Fibroblast of skin of left quadriceps (primary cell): ENCODE measurements around the gene DLG2.

Experiments
- DNase-seq, 2 experiments: peaks; one replicate each; pipeline ENCODE4 v3.0.0-alpha.2; 2013; ENCODE audit warnings: low read depth in 2 of 2

DLG2 gene

DNA sequence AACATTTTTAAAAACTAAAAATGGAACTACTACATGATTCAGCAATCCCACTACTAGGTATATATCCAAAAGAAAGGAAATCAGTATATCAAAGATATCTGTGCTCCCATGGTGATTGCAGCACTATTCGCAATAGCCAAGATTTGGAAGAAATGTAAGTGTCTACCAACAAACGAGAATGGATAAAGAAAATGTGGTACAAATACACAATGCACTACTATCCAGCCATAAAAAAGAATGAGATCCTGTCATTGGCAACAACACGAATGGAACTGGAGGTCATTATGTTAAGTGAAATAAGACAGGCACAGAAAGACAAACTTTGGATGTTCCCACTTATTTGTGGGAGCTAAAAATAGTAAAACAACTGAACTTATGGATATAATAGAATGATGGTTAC is 1765.1 kb downstream of the DLG2 start:
- DNase-seq = no peak

DNA sequence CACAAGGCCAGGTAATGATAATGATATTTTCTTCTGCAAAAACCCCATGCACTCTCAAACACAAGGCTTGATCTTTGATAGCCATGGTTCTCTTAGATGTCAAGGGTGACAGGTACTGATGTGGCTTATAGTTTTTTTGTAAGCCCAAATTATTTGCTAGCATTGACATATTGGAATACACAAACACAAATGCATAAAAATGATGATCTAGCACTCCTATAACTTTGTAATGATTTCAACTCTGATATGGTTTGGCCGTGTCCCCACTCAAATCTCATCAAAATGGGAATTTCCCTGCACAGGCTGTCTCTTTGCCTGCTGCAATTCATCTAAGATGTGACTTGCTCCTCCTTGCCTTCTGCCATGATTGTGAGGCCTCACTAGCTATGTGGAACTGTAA is 1768.5 kb downstream of the DLG2 start:
- no peak for DNase-seq

DNA sequence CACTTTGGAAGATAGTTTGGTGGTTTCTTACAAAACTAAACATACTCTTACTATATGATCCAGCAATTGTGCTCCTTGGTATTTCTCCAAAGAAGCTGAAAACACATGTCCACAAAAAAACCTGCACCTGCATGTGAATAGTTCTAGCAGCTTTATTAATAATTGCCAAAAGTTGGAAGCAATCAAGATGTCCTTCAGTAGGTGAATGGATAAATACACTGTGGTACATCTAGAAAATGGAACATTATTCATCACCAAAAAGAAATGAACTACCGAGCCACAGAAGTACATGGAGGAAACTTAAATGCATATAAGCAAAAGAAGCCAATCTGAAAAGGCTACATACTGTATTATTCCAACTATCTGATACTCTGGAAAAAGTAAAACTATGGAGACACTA is 1771.9 kb downstream of the DLG2 start:
- DNase-seq = no peak

DNA sequence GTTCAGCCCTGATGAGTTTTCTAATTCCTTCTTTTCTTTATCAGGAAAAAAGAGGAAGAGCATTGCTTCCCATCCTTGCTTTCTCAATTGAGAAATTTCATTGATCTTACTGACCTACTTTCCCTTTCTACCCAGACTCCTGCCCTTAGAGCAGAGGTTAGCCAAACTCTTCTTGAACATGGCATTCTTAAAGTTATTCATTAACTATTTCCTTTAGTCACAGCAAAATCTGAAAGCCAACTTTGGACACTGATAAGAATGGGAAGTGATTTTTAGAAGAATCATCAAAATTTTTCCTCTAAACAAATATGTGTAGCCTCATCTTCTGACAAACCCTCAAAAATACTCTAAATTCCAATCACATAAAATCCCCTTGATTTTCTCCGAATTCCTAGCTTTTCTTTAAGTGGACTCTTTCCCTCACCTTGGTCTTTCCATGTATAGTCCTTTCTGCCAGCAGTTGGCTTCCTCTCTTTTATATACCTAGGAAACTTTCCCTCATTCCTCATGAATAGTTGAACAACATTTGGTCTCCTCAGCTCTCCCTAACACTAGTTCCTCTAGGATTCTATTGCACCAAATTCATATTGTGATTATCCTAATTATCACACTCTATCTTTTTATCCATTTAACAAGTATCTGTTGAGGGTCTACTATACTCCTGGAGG is 1774.2 kb downstream of the DLG2 start:
- no peak for DNase-seq

DNA sequence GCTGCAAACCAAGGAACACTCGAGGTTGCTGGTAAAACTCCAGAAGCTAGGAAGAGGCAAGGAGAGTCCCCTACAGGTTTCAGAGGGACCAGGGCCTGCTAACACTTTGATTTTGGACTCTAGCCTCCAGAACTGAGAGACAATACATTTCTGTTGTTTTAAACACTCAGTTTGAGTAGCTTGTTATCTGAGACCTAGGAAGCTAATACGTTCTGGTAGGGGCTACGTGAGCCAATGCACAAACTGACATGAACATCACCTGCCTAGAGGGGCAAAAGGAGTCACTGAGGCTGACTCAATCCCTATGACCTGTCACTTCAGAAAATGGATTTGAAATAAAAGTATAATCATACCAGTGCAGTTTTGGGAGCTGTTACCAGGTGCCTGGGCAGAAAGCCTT is 1775.1 kb downstream of the DLG2 start:
- DNase-seq = no peak

DNA sequence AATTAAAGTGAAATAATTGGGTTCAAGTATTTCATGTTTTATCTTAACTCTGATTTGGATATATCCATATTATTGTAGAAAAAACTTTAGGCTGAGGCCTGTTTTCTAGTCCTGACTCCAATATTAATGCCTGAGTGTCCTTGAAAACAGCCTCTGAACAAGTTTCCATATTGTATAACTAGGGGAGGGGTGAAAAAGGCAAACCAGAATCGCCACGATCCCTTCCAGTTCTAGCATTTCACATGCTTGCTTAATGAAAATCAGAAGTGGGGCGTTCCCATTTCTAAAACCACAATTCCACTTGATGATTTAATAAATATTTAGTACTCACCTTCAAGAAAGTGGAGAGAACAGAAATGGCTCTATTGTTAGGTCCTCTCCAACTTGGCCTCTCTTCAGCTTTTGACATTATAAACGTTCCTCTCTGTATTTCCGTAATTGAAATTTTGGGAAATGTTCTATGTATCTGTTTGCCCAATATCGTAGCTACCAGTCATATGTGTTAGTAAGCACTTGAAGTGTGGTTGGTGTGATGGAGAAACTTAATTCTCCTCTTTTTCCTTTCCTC is 1779.6 kb downstream of the DLG2 start:
- no peak for DNase-seq

DNA sequence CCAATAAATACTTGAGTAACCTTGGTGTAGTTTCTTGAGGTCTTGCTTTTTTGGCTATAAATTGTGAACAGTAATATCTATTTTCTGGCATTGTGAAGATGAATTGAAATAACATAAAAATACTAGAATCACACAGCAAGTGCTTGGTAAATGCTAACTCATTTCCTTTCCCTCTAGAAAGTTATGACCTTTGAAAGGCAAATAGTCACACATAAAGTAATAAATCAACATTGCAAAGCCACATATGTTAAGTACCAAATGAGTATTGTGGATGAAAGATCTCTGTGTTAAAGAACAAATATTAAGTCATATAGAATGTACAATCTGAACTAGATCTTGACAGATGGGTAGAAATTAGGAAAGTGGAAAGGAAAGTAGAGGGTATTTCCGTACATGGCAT is 1781.3 kb downstream of the DLG2 start:
- DNase-seq = no peak

DNA sequence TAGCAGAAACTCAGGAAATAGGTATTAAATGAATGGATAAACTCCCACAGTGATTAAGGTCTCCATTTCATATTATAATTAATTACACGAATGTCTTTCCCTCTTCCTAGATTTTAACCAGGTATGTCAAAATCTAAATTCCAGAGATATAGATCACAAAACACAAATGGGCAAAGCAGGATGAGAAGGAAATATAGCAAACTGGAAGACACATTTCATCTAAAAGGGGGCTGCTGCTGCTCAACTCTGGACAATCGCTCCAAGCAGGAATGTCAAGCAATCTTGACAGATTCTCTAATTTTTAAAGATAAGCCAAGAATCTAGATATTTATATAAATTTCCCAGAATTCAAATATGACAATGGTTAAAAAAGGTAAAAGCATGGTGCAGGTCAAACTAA is 1786.8 kb downstream of the DLG2 start:
- no peak for DNase-seq

DNA sequence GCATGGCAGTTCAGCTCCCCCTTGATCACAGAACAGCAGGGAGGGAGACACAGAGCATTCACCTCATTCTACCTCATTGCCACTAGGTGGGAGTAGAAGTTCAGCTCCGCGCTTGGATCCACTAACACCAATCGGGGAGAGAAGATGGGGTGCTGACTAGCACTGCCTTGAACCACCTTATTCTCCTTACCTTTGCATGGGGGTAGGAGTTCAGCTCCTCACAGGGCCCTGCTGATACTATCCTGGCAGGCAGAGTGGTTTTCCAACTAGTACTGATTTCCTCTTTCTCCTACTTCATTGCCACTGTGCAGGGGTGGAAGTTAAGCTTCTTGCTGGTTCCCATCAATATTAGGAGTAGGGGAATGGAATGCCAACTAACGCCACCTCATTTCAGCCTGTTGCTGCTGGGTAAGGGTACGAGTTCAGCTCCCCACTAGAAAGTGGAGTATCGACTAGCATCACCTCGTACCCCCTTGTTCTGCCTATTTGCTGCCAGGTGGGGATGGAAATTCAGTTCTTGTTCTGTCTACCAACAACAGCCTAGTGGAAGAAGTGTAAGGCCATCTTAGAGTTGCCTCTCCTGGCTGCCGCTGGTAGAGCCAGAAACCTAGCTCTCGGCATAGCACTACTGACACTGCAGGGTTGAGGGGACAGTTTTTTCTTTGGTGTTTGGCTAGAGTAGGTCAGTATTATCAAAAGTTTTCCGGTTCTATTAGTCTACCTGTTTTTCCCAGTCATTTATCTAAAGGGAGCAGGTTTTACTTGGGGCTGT is 1790.1 kb downstream of the DLG2 start:
- peak in 1 of 2 experiments; percentile 24 for DNase-seq

DNA sequence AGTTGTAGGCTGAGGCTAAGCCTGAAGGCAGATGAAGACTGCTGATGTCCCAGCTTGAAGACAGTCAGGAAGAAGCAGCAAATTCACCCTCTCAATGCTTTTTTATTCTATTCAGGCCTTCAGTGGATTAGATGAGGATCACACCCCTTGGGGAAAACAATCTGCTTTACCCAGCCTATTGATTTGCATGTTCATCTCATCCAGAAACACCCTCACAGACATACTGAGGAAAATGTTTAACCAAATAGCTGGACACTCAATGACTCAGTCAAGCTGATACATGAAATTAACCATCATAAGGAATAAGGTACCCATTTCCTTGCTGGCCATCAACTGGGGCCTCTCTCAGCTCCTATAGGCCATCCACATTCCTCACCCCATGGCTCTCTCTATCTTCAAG is 1791.1 kb downstream of the DLG2 start:
- DNase-seq = no peak

DNA sequence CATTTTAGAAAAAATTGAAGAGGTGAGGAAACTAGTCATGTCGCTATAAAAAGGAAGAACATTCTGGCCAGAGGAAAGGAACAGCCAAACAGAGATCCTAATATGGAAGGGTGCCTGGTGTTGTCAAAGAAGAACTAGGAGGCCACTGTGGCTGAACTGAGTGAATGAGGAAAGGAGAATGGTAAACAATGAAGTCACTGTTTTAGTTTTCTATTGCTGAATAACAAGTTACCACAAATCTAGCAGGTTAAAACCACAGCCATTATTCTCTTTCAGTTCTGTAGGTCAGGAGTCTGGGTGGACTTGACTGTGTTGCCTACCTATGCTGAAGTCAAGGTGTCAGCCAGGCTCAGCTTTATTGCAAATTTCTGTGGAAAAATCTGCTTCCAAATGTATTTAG is 1791.7 kb downstream of the DLG2 start:
- no peak for DNase-seq

DNA sequence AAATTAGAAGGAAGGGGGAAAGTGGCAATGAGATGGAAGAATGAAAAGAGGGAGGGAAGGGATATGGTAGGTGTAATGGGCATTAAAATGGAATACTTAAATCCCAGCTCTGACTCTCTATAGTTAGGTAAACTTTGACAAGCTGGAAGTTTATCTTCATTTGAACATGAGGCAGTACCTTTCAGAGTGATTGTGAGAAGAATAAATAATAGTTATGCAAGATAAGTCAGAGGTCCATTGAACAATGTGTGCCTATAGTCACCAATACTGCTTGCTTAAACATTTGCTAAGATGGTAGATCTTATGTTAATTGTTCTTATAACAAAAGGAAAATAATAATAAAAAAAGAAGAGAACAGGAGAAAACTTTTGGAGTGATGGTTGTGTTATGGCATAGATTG is 1795.2 kb downstream of the DLG2 start:
- DNase-seq = no peak

DNA sequence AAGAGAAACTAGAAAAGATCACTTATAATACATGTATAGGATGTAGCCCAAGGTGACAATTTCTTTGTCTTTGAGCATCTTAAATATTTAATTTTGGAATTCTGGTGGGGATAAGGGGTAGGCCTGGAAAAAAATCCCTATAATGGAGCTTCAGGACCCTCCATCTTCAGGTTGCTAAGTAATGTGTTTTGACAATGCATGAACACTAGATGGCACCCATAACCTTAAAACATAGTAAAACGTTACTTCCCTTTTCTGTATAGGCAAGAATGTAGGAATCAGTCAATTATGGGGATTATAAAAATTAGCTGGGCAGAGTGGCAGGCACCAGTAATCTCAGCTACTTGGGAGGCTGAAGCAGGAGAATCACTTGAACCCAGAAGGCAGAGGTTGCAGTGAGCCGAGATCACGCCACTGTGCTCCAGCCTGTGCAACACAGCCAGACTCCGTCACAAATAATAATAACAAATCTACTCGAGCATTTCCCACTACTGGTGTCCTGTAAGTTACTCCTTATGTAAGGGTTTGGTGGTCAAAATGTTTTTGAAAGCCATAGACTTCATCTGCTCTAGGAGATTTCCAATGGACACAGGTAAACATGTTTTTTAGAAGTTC is 1799.1 kb downstream of the DLG2 start:
- peak; percentile 20 to 30 for DNase-seq

DNA sequence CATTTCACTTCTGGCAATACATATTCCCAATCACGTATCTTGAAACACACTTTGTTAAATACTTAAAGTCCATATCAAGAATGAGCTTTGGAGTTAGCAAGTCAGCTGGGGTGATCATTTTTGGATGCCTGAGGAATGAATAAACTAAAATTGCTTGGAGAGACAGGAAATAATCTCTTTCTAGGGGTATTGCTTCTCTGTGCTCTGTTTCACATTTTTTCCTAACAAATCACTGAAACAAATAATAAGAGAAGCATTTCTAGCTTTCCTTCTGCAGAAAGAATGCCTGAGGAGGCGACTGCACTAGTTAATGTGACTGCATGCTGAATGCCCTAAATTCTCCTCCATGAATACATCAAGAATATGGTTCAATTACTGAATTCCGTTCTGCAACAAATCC is 1799.6 kb downstream of the DLG2 start:
- peak; percentile 41 to 45 for DNase-seq

DNA sequence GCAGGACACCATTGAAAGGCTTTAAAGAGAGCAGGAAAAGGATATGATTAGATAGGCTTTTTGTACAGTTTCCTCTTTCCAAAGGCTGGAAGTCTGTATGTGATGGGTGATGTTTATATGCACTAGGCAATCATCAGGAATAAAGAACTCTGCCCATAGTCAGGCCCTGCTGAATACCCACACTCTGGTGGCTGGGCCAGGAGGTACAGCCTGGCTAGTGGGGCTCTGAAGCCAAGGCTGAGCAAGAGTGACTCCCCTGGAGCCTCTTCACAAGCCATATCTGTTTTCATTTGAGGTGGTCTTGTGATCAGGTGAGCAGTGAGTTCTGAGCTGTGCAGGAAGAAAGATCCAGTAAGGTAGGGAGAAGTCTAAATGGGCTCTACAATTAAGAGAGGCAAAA is 1801.1 kb downstream of the DLG2 start:
- no peak for DNase-seq

DNA sequence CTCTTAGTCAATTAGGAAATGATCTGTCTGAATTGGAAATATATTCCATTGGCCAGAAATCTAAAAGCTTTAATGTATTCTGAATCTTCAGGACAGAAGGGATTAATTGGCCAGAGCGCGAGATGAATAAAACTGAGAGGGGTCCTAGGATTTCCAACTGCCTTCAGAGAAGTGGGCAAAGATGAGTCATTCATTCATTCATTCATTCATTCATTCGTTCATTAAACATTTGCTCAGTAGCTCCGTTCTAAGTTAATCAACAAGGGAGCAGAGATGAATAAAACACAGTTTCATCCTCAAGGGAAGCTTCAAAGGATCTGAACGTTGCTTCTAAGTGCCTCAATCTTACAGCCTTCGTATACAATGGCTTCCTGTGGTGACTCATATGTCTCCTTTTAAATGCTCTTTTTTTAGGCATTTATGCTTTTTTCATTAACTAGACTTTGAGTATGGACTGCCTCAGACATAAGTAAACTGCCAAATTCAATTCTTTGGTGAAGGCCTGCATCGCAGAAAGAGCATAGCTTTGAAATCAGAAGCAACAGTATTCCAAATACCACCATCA is 1803.6 kb downstream of the DLG2 start:
- DNase-seq = no peak

DNA sequence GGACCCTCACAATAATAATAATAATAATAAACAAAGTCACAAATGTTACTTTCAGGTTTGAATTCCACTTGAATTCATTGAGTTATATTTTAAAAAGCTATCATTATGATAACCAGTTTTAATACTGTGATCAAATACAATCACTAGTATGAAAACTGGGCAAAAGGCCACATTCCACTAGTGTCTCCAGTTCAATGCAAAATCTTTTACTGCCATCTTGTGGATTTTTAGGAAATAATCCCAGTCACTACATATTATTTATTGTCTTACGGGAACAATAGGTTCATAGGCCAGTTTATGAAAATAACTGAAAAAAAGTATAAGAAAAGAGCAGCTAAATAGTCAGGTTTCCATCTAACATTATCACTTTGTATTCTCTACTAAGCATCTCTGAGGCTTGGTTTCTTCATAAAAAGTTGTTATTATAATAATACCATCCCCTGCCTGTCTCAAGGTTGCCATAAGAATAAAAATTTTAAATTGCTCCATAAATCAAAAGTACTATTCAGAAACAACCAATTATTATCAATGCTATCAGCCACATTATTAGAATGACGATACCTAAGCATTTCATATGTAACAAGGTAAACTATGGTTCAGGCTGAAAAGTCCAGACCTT is 1807.1 kb downstream of the DLG2 start:
- DNase-seq = peak; percentile 57 to 60

DNA sequence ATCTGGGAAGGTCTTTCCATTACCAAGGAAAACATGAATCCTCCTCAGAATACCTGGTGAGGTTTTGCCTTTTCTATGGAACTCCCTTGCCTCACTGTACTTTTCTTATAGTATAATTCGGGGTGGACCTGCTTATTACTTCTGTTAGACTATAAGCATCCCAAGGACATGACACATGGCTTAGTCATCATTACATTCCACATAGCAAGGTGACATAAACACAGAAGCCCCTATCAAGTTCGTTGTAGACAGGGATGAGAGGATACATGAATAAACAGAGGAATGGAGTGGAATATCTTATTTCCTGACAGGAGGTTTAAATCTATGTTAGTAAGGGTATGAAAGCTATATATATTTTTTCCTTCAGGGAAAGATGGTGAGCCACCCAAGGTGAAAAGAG is 1808.8 kb downstream of the DLG2 start:
- no peak for DNase-seq

DNA sequence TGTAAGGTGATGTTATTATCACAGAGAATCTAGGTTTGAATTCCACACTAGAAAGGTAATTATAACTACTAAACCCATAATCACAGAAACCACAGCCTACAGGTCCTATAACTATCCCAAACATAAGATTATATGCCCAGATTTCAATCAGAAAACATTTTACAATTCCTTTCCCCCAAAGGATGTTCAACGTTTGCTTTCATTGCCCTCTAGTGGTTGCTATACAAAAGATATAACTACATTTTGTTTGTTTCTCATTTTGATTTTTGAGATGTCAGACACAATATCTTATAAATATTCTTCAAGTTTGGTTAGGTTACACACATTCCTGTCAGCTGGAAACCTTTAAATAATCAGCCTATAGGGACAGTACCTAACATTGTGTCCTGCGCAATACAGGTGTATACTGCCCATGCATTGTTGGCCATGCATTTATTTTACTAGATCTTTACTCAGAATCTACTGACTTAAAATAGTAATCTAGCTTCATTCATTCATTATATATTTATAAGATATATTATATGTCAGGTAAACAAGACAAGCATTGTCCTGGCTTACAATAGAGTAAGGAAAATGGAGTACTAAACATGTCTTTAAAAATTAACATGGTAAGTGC is 1810.5 kb downstream of the DLG2 start:
- no peak for DNase-seq

DNA sequence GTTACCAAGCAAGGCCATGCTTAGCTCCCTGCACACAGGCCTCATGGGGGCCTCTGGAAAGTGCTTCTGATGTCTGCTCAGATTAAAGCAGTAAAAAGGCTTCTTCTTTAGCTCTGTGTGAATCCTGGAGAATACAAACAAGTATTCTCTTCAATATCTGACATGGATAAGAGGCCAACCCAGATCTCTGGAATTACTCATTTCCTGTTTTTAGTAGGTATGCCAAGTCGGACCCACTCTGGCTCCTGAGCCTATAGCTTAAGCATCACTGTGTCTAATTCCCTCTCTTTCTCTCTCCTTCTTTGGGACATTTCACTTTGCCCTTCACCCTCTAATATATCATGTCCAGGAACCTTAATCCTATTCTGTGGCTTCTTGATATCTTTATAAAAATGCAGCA is 1811.4 kb downstream of the DLG2 start:
- no peak for DNase-seq

DNA sequence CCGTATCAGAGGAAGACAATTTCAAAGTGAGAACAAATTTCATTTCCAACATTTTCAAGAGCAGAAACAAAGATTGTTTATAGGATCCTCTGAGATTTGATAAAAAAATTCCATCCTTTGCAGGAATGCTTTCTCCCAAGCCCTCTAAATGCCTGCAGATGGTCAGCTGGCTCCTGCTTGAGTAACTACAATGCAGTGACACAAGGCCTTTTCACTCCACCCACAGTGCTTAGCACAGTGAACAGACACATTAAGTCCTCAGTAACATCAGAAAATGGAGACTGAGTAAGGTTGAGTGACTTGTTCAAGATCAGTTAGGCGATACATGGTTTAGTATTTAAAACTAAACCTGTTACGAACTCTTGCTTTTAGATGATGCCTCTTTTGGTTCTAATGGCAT is 1813.8 kb downstream of the DLG2 start:
- no peak for DNase-seq

DNA sequence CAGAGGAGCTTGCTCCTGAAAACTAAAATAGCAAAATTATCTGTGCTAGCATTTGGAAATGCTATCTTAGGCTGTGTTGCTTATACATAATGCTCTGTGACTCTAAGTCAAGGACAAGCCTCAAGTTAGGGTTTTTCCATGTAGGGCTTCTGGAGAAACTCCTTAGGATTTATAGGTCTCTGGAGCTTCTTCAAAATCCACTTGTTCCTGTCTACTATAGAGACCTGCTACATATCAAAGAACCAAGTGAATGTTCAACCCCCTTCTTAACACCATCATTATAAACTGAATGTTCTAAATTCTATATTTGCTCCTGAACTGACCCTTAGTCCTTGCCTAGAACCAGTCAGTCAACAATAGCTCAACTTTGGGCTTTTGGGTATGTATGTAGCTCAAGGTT is 1817.9 kb downstream of the DLG2 start:
- no peak for DNase-seq
